Measurements from ENCODE around the gene OSM. TPM values are rescaled to one million over a fixed set of nuclear protein-coding genes. Genes with fewer than 3 reads are reported as not detected.

OSM gene
- total and polyA plus RNA-seq, 4 donors, result 0.09 to 0.84 (median 0.25) TPM; not detected in 1

GRCh38 chr22:30233582-30233981 is 33.1 kb downstream of the OSM start:
- H3K4me3 ChIP-seq (ENCODE audit: low read depth in 1 of 3, low read length in 3 of 3), result no peak overlapping the region
- no peak overlapping the region for H3K27ac ChIP-seq (ENCODE audit: low read depth in 1 of 2, low read length in 2 of 2)
- H3K36me3 ChIP-seq (ENCODE audit: control insufficient read depth in 4 of 4, insufficient read depth in 3 of 4, low read depth in 1 of 4, low read length in 3 of 4), result no peaks in the 10 kb centered on the region
- WGBS, result 94% methylated on average over 6 of the region's 6 CpGs
- no peak for DNase-seq (ENCODE audit: low spot score)
- no peaks in the 10 kb centered on the region for H3K4me1 ChIP-seq (ENCODE audit: control insufficient read depth in 4 of 4, insufficient read depth in 4 of 4, low read length in 3 of 4)
- TF ChIP-seq GABPA (IDR thresholded peaks at IDR 0.05 in 1 of 2, conservative IDR thresholded peaks at IDR 0.05 in 1 of 2), result no peak
- TF ChIP-seq ATF3 (IDR thresholded peaks at IDR 0.05), result no peak
- no peak for TF ChIP-seq REST (IDR thresholded peaks at IDR 0.05)
- TF ChIP-seq JUND (IDR thresholded peaks at IDR 0.05), result no peak
- no peak for TF ChIP-seq HNF4G (IDR thresholded peaks at IDR 0.05)
- TF ChIP-seq EGR1 (IDR thresholded peaks at IDR 0.05; ENCODE audit: low read depth in 2 of 2), result no peak
- TF ChIP-seq MAX (IDR thresholded peaks at IDR 0.05), result no peak
- TF ChIP-seq FOXA2 (IDR thresholded peaks at IDR 0.05), result no peak
- no peak for TF ChIP-seq TAF1 (conservative IDR thresholded peaks at IDR 0.05)
- TF ChIP-seq ZBTB33 (IDR thresholded peaks at IDR 0.05), result no peak
- no peak overlapping the region for H3K9ac ChIP-seq (ENCODE audit: low read depth in 1 of 2, low read length in 2 of 2)
- peaks cover 0 to 3% (median 0%) of the 10 kb centered on the region in 4 donors for H3K27me3 ChIP-seq (ENCODE audit: control insufficient read depth in 4 of 4, insufficient read depth in 4 of 4, low read length in 3 of 4)
- H3K9me3 ChIP-seq (ENCODE audit: control insufficient read depth in 4 of 4, low read length in 3 of 4), result no peaks in the 10 kb centered on the region

DNA sequence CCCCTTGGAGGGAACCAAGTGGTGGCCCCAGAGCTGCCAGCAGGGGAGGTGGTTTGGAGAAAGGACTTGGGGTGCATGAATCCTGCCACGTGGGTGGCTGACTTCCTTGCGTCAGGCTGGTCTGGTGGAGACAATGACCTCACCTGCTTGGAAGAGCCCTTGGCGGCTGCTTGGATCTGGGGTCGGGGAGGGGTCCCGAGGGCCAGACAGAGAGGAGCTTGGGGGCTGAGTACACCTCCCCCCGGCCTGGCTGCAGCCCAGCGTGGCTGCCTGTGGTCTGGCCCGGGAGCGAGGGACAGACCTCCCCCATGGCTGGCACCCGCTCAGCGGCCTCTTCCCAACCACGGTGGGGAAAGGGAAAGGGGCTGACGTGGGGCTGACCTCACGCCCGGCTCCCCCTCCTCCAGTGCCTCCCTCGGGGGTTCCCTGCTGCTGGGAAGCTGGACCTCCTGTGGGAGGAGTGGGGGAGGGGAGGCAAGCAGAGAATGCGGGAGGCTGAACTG is 33.9 kb downstream of the OSM start:
- DNase-seq (ENCODE audit: low spot score), result no peak
- Histone ChIP-seq H3K9me3 (ENCODE audit: control insufficient read depth in 4 of 4, low read length in 3 of 4) (no peaks in the 10 kb centered on the region), H3K36me3 (ENCODE audit: control insufficient read depth in 4 of 4, insufficient read depth in 3 of 4, low read depth in 1 of 4, low read length in 3 of 4) (no peaks in the 10 kb centered on the region), H3K9ac (ENCODE audit: low read depth in 1 of 2, low read length in 2 of 2) (no peak overlapping the region), H3K27ac (ENCODE audit: low read depth in 1 of 2, low read length in 2 of 2) (no peak overlapping the region), H3K4me3 (ENCODE audit: low read depth in 1 of 3, low read length in 3 of 3) (no peak overlapping the region), H3K27me3 (ENCODE audit: control insufficient read depth in 4 of 4, insufficient read depth in 4 of 4, low read length in 3 of 4) (peaks cover 0 to 3% (median 0%) of the 10 kb centered on the region in 4 donors), H3K4me1 (ENCODE audit: control insufficient read depth in 4 of 4, insufficient read depth in 4 of 4, low read length in 3 of 4) (no peaks in the 10 kb centered on the region)
- 50% methylated on average over 17 of the region's 17 CpGs for WGBS
- TF ChIP-seq HNF4G (IDR thresholded peaks at IDR 0.05) (no peak), RXRA (IDR thresholded peaks at IDR 0.05) (no peak), HNF4A (conservative IDR thresholded peaks at IDR 0.05) (no peak), ATF3 (IDR thresholded peaks at IDR 0.05) (no peak), SP1 (IDR thresholded peaks at IDR 0.05) (no peak), YY1 (IDR thresholded peaks at IDR 0.05) (no peak), EGR1 (IDR thresholded peaks at IDR 0.05; ENCODE audit: low read depth in 2 of 2) (no peak), FOXA1 (IDR thresholded peaks at IDR 0.05) (no peak), GABPA (IDR thresholded peaks at IDR 0.05 in 1 of 2, conservative IDR thresholded peaks at IDR 0.05 in 1 of 2) (no peak), MAX (IDR thresholded peaks at IDR 0.05) (no peak), NR2F2 (IDR thresholded peaks at IDR 0.05) (no peak), CTCF (IDR thresholded peaks at IDR 0.05; ENCODE audit: low read depth, low read length, missing input control) (no peak), REST (IDR thresholded peaks at IDR 0.05) (no peak), RAD21 (IDR thresholded peaks at IDR 0.05) (no peak), FOXA2 (IDR thresholded peaks at IDR 0.05) (no peak), JUND (IDR thresholded peaks at IDR 0.05) (no peak), TAF1 (conservative IDR thresholded peaks at IDR 0.05) (no peak)

Measured in liver (tissue), 9 donors.